GM19395 (cell line): ENCODE measurements around the gene LRRC8E.

ENCODE experiments used
- ATAC-seq: cut with Tn5 transposase; IDR thresholded peaks from one replicate; pipeline ENCODE4 v1.9.1; 2021; ENCODE audit warnings: mild to moderate bottlenecking, moderate library complexity; ENCODE audit not compliant: unreplicated experiment

LRRC8E gene

GRCh38 chr19:7918615-7919421 is 30.5 kb downstream of the LRRC8E start:
- ATAC-seq: no peak

DNA sequence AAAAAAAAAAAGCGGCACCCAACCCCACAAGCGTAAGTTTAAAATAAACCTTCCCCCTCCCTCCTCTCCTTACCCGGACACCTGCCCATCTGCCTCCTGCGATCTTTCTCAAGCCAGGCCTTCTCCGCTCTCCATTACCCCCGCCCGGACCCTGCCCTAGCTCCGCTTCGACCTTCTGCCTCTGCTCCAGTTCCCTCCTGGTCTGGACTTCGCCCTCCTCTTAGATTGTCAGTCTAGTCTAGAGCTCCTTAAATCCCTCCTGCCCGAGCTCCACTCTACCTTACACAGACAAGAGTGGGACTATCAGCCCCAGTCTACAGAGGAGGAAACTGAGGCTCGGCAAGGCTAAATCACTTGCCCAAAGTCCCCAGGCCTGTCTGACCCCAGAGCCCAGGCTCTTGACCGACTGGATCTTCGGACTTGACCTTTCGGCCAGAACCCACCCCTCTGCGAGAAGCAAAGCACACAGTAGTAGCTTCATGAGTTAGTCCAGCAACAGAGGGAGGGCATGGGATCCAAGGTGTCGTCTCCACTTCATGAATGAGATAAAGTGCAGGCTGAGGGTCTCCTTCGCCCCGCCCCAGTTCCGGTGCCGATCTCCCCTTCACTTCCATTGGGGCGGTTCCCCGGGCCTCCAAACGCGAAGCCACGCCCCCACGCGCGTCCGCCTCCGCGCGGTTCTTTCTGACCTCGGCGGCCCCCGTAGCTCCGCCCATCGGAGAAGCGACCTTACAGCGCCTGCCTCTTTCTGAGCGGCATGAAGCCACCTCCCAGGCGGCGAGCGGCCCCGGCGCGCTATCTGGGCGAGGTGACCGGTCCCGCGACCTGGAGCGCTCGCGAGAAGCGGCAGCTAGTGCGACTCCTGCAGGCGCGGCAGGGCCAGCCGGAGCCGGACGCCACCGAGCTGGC is 31.6 kb downstream of the LRRC8E start, which contains the start of gene SNAPC2:
Gene SNAPC2, plus strand, starts transcription at position 729 of the 909 bp plus-strand sequence. Its CDS starts 29 bp downstream, at position 758.
- ATAC-seq: peak; percentile 55

DNA sequence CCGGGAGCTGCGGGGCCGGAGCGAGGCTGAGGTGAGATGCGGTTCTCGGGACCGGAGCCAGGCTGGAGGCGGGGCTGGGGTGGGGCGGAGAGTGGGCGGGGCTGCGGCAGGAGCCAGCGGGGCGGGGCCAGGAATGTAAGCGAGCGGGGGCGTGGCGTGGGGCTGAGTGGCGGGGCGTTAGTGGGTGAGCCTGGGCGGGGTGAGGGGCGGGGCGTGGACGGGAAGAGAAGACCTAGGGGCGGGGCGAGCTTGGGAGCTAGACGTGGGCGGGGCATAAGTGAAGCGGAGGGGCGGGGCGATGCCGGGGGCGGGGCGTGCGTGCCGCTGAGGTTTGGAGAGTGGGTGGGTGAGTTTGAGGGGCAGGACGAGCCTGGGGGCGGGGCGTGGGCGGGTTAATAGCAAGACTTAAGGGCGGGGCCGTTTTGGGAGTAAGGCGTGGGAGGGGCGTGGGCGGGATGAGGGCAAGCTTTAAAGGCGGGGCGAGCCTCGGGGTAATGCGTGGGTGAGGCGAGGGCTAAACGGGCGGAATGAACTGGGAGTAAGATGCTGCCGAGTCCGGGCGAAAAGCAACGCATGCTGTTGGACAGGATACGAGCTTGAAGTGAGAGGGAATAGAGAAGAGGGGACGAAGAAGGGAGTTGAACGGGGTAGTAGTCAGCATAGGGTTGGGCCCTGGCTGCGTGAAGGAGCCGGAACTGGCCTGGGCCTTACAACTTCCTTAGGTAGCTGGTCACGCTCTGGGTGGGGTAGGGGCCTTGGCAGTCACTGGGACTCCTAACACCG is 32.4 kb downstream of the LRRC8E start:
- peak; percentile 38 for ATAC-seq

DNA sequence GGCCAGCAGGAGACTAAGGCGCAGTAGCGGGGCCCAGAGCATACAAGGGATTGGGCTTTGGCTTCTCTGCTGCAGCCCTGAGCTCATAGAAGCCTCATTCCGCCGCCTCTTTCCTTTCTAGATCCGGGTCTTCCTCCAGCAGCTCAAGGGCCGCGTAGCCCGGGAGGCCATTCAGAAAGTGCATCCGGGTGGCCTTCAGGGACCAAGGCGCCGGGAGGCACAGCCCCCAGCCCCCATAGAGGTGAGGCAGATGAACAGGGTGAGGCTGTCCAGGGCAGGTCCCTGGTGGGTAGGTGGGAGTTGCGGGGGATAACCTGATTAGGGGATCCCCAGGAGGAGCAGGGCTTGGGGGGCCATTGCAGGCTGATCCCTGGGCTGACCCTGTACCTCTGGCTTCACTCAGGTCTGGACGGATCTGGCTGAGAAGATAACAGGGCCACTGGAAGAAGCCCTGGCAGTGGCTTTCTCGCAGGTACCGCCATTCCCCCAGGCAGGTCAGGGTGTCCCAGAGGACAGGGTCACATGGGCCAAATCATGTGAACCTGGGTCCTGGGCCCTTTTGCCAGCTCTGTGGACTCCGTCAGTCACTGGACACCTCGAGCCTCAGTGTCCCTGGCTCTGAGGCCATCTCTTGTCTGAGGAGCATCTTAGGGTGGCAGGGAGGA is 33.1 kb downstream of the LRRC8E start:
- no peak for ATAC-seq

GRCh38 chr19:7921967-7922835 is 33.9 kb downstream of the LRRC8E start:
- no peak for ATAC-seq

DNA sequence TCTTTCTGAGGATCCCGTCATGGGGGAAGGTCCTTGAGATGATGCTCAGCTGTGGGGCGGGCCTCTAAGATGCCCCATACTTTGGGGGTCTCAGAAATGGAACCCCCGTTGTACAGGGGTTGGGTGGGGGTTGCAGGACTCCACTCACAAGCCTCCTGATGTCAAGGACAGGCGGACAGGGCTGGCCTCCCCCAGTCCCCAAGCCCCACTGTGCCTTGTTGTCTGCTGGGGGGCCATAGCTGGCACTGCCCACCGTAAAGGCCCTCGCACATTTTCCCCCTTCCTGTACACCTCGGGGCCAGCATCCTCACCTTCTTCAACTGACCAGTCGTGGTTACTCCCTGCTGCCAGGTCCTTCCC is 34.5 kb downstream of the LRRC8E start:
- no peak for ATAC-seq

GRCh38 chr19:7923295-7924191 is 35.2 kb downstream of the LRRC8E start:
- no peak for ATAC-seq

- no peak for ATAC-seq
Measured at GRCh38 chr19:7924241-7924640, 35.9 kb downstream of the LRRC8E start.

GRCh38 chr19:7924651-7925170 is 36.4 kb downstream of the LRRC8E start:
- ATAC-seq: no peak

DNA sequence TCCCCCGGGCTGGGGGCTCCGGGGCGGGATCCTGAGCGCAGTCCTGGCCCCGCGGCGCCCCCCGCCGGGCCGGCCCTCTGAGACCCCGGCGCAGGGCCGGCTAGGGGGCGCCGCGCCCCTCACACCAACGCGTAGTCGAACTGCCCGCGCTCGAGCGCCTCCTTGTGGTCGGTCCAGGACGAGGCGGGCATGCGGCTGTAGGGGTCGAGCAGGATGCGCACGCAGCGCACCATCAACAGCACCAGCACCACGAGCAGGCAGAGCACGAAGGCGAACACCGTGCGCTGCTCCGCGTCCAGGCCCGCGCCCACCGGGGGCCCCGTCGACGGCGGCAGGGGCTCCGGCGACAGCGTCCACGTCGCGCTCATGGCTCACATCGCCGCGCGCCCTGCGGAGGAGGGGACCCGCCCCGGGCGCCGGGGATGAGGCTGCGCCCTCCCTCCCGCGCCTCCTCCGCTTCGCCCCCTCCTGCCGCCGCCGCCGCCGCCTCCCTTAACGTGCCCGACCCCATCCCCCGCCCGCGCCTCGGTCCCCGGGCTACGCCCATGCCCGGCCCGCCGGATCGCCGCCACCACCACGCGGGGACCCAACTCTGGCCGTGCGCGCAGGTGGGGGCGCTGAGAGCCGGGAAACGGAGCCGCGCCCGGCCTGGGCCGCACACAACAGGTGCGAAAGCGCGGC is 37.0 kb downstream of the LRRC8E start:
- ATAC-seq: no peak

- ATAC-seq: no peak
Measured at GRCh38 chr19:7926021-7926726, 37.9 kb downstream of the LRRC8E start, which contains the start of gene CTXN1. Gene CTXN1, minus strand, starts transcription at chr19:7926135. Its CDS starts 597 bp downstream, at chr19:7925538.

DNA sequence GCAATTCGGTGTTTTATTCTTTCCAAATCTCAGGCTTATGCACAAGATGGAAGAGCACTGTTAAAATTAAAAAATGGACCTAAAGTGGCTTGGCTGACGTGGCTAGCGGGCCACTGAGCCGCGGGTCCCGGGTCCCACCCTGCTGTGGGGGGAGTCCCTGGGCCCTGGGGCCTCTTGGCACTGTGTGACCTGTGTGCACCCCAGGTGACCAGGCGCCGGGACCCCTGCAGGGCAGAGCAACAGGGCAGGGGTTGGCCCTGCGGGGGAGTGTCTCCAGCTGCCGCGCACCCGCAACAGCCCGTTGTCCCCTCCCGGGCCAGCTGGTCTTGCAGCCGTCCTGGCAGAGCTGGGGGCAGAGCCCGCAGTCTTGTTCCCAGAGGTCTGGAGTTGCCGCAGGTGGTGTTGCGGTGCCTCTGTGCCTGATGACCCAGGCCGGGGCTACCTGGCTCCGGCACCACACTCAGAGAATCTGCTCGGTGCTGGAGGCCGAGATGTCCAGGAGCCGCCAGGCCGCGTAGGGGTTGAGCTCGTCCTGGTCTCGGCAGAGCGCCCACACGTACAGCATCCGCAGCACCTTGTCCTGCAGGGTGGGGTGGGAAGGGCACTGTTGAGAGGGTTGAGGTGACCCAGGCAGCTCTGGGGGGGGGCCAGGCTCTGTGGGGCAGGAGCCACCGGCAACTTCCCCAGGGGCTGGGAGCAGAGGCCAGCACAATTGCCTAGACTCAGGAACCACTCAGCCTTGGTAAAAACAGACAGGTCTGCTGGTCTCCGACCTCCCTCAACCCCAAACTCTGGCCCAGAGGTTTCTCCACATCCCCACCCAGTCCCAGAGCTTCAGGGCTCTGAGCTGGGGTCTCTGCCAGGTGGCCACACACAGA is 38.7 kb downstream of the LRRC8E start:
- no peak for ATAC-seq

DNA sequence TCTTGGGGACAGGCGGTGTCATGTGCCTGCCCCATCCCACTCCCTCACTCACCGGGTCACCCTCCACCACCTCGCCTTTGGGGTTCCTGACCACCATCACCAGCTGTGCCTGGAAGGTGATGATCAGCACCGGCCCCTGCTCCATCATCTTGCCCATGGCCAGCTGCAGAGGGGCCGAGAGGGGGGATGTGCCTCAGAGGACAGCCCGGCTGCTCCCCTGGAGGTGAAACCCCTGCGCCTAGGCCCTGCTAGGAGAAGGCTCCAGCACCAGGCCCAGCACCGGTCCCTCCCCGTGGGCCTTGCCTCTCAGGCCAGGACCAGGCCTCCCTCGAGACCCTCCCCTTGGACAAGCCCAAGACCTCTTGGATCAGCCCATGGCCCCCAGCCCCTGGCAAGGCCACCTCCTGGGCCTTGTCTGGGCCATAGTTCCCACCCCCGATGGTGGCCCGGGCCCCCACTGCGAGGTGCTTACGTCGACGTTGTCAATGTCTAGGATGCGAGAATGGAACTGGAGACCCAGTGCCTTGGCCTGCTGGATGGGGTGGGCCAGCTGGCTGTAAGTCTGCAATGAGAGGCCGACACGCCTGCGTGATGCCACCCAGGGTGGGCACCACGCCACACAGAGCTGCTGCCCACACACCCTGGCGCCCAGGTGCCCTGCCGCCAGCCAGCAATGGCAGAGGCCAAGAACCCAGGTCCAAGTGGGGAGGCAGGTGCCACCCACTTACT is 39.5 kb downstream of the LRRC8E start:
- ATAC-seq: no peak

- no peak for ATAC-seq
Measured at GRCh38 chr19:7928334-7928706, 40.0 kb downstream of the LRRC8E start.
